KOPT-K1 (cell line): ENCODE results near the gene ZNF853.

Source experiments
- H3K27ac ChIP-seq: fragments of 200-600 bp; sonication (generic); 2 replicates; pipeline ENCODE4 v1.5.1; 2016; ENCODE audit warnings: antibody characterized with exemption, mild to moderate bottlenecking, low read depth, low read length; ENCODE audit not compliant: poor library complexity, severe bottlenecking
- H3K36me3 ChIP-seq: fragments of 200-600 bp; sonication (generic); 2 replicates; pipeline ENCODE4 v1.5.1; 2017; ENCODE audit warnings: antibody characterized with exemption, mild to moderate bottlenecking, low read length, moderate library complexity; ENCODE audit not compliant: insufficient read depth
- H3K9me3 ChIP-seq: fragments of 200-600 bp; sonication (generic); 2 replicates; pipeline ENCODE4 v1.5.1; 2017; ENCODE audit warnings: antibody characterized with exemption, low read length, mild to moderate bottlenecking; ENCODE audit not compliant: insufficient read depth, poor library complexity, severe bottlenecking

Gene ZNF853

GRCh38 chr7:6639627-6640026 is 24.2 kb downstream of the ZNF853 start:
- H3K27ac ChIP-seq, result no peak overlapping the region
- peaks cover 58% of the 10 kb centered on the region for H3K36me3 ChIP-seq
- no peaks in the 10 kb centered on the region for H3K9me3 ChIP-seq

GRCh38 chr7:6640246-6640721 is 24.9 kb downstream of the ZNF853 start:
- Histone ChIP-seq H3K36me3 (peaks cover 65% of the 10 kb centered on the region), H3K27ac (no peak overlapping the region), H3K9me3 (no peaks in the 10 kb centered on the region)

GRCh38 chr7:6641305-6642035 is 26.1 kb downstream of the ZNF853 start:
- no peaks in the 10 kb centered on the region for H3K9me3 ChIP-seq
- no peak overlapping the region for H3K27ac ChIP-seq
- H3K36me3 ChIP-seq, result peaks cover 75% of the 10 kb centered on the region

- peaks cover 83% of the 10 kb centered on the region for H3K36me3 ChIP-seq
- no peak overlapping the region for H3K27ac ChIP-seq
- H3K9me3 ChIP-seq, result no peaks in the 10 kb centered on the region
Measured at GRCh38 chr7:6642239-6642839, 26.9 kb downstream of the ZNF853 start.

GRCh38 chr7:6642861-6643640 is 27.6 kb downstream of the ZNF853 start:
- peaks cover 91% of the 10 kb centered on the region for H3K36me3 ChIP-seq
- H3K27ac ChIP-seq, result no peak overlapping the region

GRCh38 chr7:6643915-6644625 is 28.7 kb downstream of the ZNF853 start:
- H3K9me3 ChIP-seq, result peaks cover 6% of the 10 kb centered on the region
- peaks cover 98% of the 10 kb centered on the region for H3K36me3 ChIP-seq
- H3K27ac ChIP-seq, result no peak overlapping the region

More at GRCh38 chr7:6642861-6643640, 27.6 kb downstream of the ZNF853 start:
- no peaks in the 10 kb centered on the region for H3K9me3 ChIP-seq

GRCh38 chr7:6644728-6645127 is 29.3 kb downstream of the ZNF853 start:
- H3K36me3 ChIP-seq, result peaks cover 98% of the 10 kb centered on the region

GRCh38 chr7:6646465-6646864 is 31.1 kb downstream of the ZNF853 start:
- Histone ChIP-seq H3K36me3 (peaks cover 98% of the 10 kb centered on the region), H3K27ac (no peak overlapping the region), H3K9me3 (peaks cover 30% of the 10 kb centered on the region)

More at GRCh38 chr7:6644728-6645127, 29.3 kb downstream of the ZNF853 start:
- no peak overlapping the region for H3K27ac ChIP-seq
- H3K9me3 ChIP-seq, result peaks cover 13% of the 10 kb centered on the region

GRCh38 chr7:6647080-6647479 is 31.7 kb downstream of the ZNF853 start:
- peaks cover 36% of the 10 kb centered on the region for H3K9me3 ChIP-seq
- H3K36me3 ChIP-seq, result peaks cover 98% of the 10 kb centered on the region

GRCh38 chr7:6647541-6647940 is 32.1 kb downstream of the ZNF853 start:
- Histone ChIP-seq H3K27ac (no peak overlapping the region), H3K9me3 (peaks cover 41% of the 10 kb centered on the region), H3K36me3 (peaks cover 98% of the 10 kb centered on the region)

More at GRCh38 chr7:6647080-6647479, 31.7 kb downstream of the ZNF853 start:
- H3K27ac ChIP-seq, result no peak overlapping the region

GRCh38 chr7:6648066-6648814 is 32.8 kb downstream of the ZNF853 start:
- H3K27ac ChIP-seq, result no peak overlapping the region
- H3K36me3 ChIP-seq, result peaks cover 98% of the 10 kb centered on the region
- H3K9me3 ChIP-seq, result peaks cover 48% of the 10 kb centered on the region

- Histone ChIP-seq H3K36me3 (peaks cover 98% of the 10 kb centered on the region), H3K9me3 (peaks cover 53% of the 10 kb centered on the region), H3K27ac (no peak overlapping the region)
Measured at GRCh38 chr7:6648815-6649104, 33.4 kb downstream of the ZNF853 start.

GRCh38 chr7:6649241-6649961 is 34.0 kb downstream of the ZNF853 start:
- Histone ChIP-seq H3K9me3 (peaks cover 59% of the 10 kb centered on the region), H3K27ac (no peak overlapping the region), H3K36me3 (peaks cover 98% of the 10 kb centered on the region)

- Histone ChIP-seq H3K27ac (no peak overlapping the region), H3K36me3 (peaks cover 98% of the 10 kb centered on the region)
Measured at GRCh38 chr7:6650086-6650485, 34.7 kb downstream of the ZNF853 start.

More at GRCh38 chr7:6650086-6650485, 34.7 kb downstream of the ZNF853 start:
- peaks cover 66% of the 10 kb centered on the region for H3K9me3 ChIP-seq
